OCI-LY3 (cell line): ENCODE results near the gene LRP5.

Source experiments
- CTCF ChIP-seq: fragments of 200-600, 300-600 bp; sonication (generic); IDR thresholded peaks from 2 replicates; pipeline ENCODE4 v1.5.1; 2014; ENCODE audit warnings: antibody characterized with exemption, low read length, low read depth
- EZH2phosphoT487 ChIP-seq: fragments of 200-600 bp; shearing (Covaris generic); IDR thresholded peaks from 2 replicates; pipeline ENCODE4 v1.6.1; 2018; ENCODE audit warnings: antibody characterized with exemption, mixed run types, low read depth

GRCh38 chr11:68327586-68328370 is 15.4 kb downstream of the LRP5 start:
- no peak for TF ChIP-seq CTCF
- TF ChIP-seq EZH2phosphoT487, result no peak
